Measurements from ENCODE around the gene UPK3BL2.
"Not testable (repeated sequence)": the region's sequence is repeated elsewhere in the genome, so short reads cannot be mapped to it uniquely, and the experiment has no call there.

- TF ChIP-seq POLR2AphosphoS5 (IDR thresholded peaks at IDR 0.05); CTCF (IDR thresholded peaks at IDR 0.05 in 8 of 11, conservative IDR thresholded peaks at IDR 0.05 in 3 of 11); POLR2A (IDR thresholded peaks at IDR 0.05): not testable (repeated sequence)
Observed at GRCh38 chr7:102531583-102531982, 11.9 kb downstream of the UPK3BL2 start.

Data from spleen (tissue), 7 donors.